SKM-1 (cell line): Measurements from ENCODE around the gene CRYBB2.
"Not testable (repeated sequence)": the region's sequence is repeated elsewhere in the genome, so short reads cannot be mapped to it uniquely, and the experiment has no call there.

Source experiments
- DNase-seq: peaks from one replicate; lab custom pipeline; 2025; ENCODE audit not compliant: unreplicated experiment; lab: John Stamatoyannopoulos, UW

The CRYBB2 gene

GRCh38 chr22:25232301-25232700, 12.9 kb downstream of the CRYBB2 start:
- no peak for DNase-seq

GRCh38 chr22:25233706-25234105, 14.3 kb downstream of the CRYBB2 start:
- DNase-seq = not testable (repeated sequence)

- peak; percentile 47 for DNase-seq
Observed at GRCh38 chr22:25235547-25236290, 16.3 kb downstream of the CRYBB2 start.

- DNase-seq = no peak
Observed at GRCh38 chr22:25236417-25236816, 17.0 kb downstream of the CRYBB2 start.

GRCh38 chr22:25237503-25237902, 18.1 kb downstream of the CRYBB2 start:
- DNase-seq = no peak

- not testable (repeated sequence) for DNase-seq
Observed at GRCh38 chr22:25238058-25238457, 18.6 kb downstream of the CRYBB2 start.

GRCh38 chr22:25255169-25255568, 35.7 kb downstream of the CRYBB2 start:
- DNase-seq = not testable (repeated sequence)

GRCh38 chr22:25267567-25267966, 48.1 kb downstream of the CRYBB2 start:
- not testable (repeated sequence) for DNase-seq

- DNase-seq = not testable (repeated sequence)
Observed at GRCh38 chr22:25268902-25269301, 49.5 kb downstream of the CRYBB2 start.

- DNase-seq = not testable (repeated sequence)
Observed at GRCh38 chr22:25270061-25270460, 50.6 kb downstream of the CRYBB2 start.

GRCh38 chr22:25273231-25273630, 53.8 kb downstream of the CRYBB2 start:
- not testable (repeated sequence) for DNase-seq

- DNase-seq = not testable (repeated sequence)
Observed at GRCh38 chr22:25273928-25274327, 54.5 kb downstream of the CRYBB2 start.

- DNase-seq = not testable (repeated sequence)
Observed at GRCh38 chr22:25280118-25280517, 60.7 kb downstream of the CRYBB2 start.
